GM20000 (cell line): ENCODE results near the gene ADD1.

Experiments used
- DNase-seq: peaks from one replicate; pipeline ENCODE4 v3.0.0; 2012; ENCODE audit warnings: low spot score
- CTCF ChIP-seq: IDR thresholded peaks from 2 replicates; pipeline ENCODE4 v1.5.1; 2012; ENCODE audit warnings: mild to moderate bottlenecking, control low read depth; ENCODE audit errors: extremely low read depth, missing control alignments

ADD1 gene

GRCh38 chr4:2803624-2804448, 39.8 kb upstream of the ADD1 start:
- no peak for DNase-seq
- no peak for TF ChIP-seq CTCF

- no peak for TF ChIP-seq CTCF
- no peak for DNase-seq
Observed at GRCh38 chr4:2804449-2804972, 39.1 kb upstream of the ADD1 start.

- TF ChIP-seq CTCF, result no peak
- DNase-seq, result no peak
Observed at GRCh38 chr4:2804973-2805501, 38.6 kb upstream of the ADD1 start.

- TF ChIP-seq CTCF, result no peak
- no peak for DNase-seq
Observed at GRCh38 chr4:2805712-2806389, 37.8 kb upstream of the ADD1 start.

GRCh38 chr4:2806390-2807355, 37.0 kb upstream of the ADD1 start:
- no peak for TF ChIP-seq CTCF
- no peak for DNase-seq

- TF ChIP-seq CTCF, result no peak
- DNase-seq, result no peak
Observed at GRCh38 chr4:2807571-2807970, 36.1 kb upstream of the ADD1 start.
